ENCODE data around the gene GOLGA6L7. TPM values are rescaled to one million over a fixed set of nuclear protein-coding genes. Genes with fewer than 3 reads are reported as not detected.
"Not testable (repeated sequence)": the region's sequence is repeated elsewhere in the genome, so short reads cannot be mapped to it uniquely, and the experiment has no call there.

Gene GOLGA6L7
- not detected in 2 replicates for total RNA-seq

- not testable (repeated sequence) for H3K4me3 ChIP-seq (ENCODE audit: low read depth, low read length); DNase-seq (ENCODE audit: low read depth)
These were observed at the start of gene GOLGA6L7 for GRCh38 chr15:28848521-28848920. GOLGA6L7 (minus strand) TSS chr15:28848644; CDS start chr15:28848549, 95 bp downstream.

- H3K4me3 ChIP-seq (ENCODE audit: low read depth, low read length), result no peak overlapping the region
- TF ChIP-seq CTCF (IDR thresholded peaks at IDR 0.05; ENCODE audit: insufficient read depth, low read depth, low read length), result no peak
- no peak for DNase-seq (ENCODE audit: low read depth)
These were observed 49.6 kb upstream of the GOLGA6L7 start for GRCh38 chr15:28897861-28898585.

GRCh38 chr15:28896951-28897350, 48.5 kb upstream of the GOLGA6L7 start:
- peak; percentile 84 for DNase-seq (ENCODE audit: low read depth)
- no peak overlapping the region for H3K4me3 ChIP-seq (ENCODE audit: low read depth, low read length)
- no peak for TF ChIP-seq CTCF (IDR thresholded peaks at IDR 0.05; ENCODE audit: insufficient read depth, low read depth, low read length)

- DNase-seq (ENCODE audit: low read depth), result no peak
- TF ChIP-seq CTCF (IDR thresholded peaks at IDR 0.05; ENCODE audit: insufficient read depth, low read depth, low read length), result no peak
- H3K4me3 ChIP-seq (ENCODE audit: low read depth, low read length), result no peak overlapping the region
These were observed 47.1 kb upstream of the GOLGA6L7 start for GRCh38 chr15:28895566-28895965.

- no peak overlapping the region for H3K4me3 ChIP-seq (ENCODE audit: low read depth, low read length)
- TF ChIP-seq CTCF (IDR thresholded peaks at IDR 0.05; ENCODE audit: insufficient read depth, low read depth, low read length), result no peak
- DNase-seq (ENCODE audit: low read depth), result no peak
These were observed 46.7 kb upstream of the GOLGA6L7 start for GRCh38 chr15:28895146-28895545.

- H3K4me3 ChIP-seq (ENCODE audit: low read depth, low read length), result no peak overlapping the region
- TF ChIP-seq CTCF (IDR thresholded peaks at IDR 0.05; ENCODE audit: insufficient read depth, low read depth, low read length), result no peak
- no peak for DNase-seq (ENCODE audit: low read depth)
These were observed 46.2 kb upstream of the GOLGA6L7 start for GRCh38 chr15:28894631-28895030.

GRCh38 chr15:28892789-28893610, 44.6 kb upstream of the GOLGA6L7 start:
- H3K4me3 ChIP-seq (ENCODE audit: low read depth, low read length), result no peak overlapping the region
- no peak for TF ChIP-seq CTCF (IDR thresholded peaks at IDR 0.05; ENCODE audit: insufficient read depth, low read depth, low read length)
- peak; percentile 60 for DNase-seq (ENCODE audit: low read depth)
